Heart left ventricle (tissue), 16 donors: Measurements from ENCODE around the gene KRTAP10-5. TPM values are rescaled to one million over a fixed set of nuclear protein-coding genes. Genes with fewer than 3 reads are reported as not detected.
"Not testable (repeated sequence)": the region's sequence is repeated elsewhere in the genome, so short reads cannot be mapped to it uniquely, and the experiment has no call there.

Experiments
- ATAC-seq, 4 donors: fragments of 200-7000 bp; cut with Tn5 transposase; one replicate each; pipeline ENCODE4 v1.9.1; 2020 to 2022; ENCODE audit warnings: moderate library complexity in 4 of 4, mild to moderate bottlenecking in 3 of 4, moderate number of reproducible peaks in 1 of 4
- DNase-seq, 5 donors: peaks; one replicate each; pipeline ENCODE4 v3.0.0-alpha.2; 2020
- H3K27ac ChIP-seq, 12 donors: fragments of 200-600 bp; sonication (generic) in 4 of 12; one replicate each; pipeline versions ENCODE4 v1.5.0 to v1.8.0; 2016 to 2022; ENCODE audit warnings: mild to moderate bottlenecking in 2 of 12
- H3K27me3 ChIP-seq, 9 donors: fragments of 200-600 bp; sonication (generic) in 2 of 9; one replicate each; pipeline versions ENCODE4 v1.5.1 to v1.8.0; 2016 to 2022; ENCODE audit warnings: mild to moderate bottlenecking in 3 of 9
- H3K36me3 ChIP-seq, 9 donors: fragments of 200-600 bp; sonication (generic) in 2 of 9; one replicate each; pipeline versions ENCODE4 v1.5.0 to v1.8.0; 2018 to 2022; ENCODE audit warnings: mild to moderate bottlenecking in 2 of 9
- H3K4me1 ChIP-seq, 12 donors: fragments of 200-600 bp; sonication (generic) in 4 of 12; one replicate each; pipeline versions ENCODE4 v1.5.0 to v1.8.0; 2016 to 2022; ENCODE audit warnings: mild to moderate bottlenecking in 3 of 12
- H3K4me3 ChIP-seq, 12 donors: fragments of 200-600 bp; sonication (generic) in 4 of 12; one replicate each; pipeline versions ENCODE4 v1.5.0 to v1.8.0; 2017 to 2022; ENCODE audit warnings: mild to moderate bottlenecking in 9 of 12, moderate library complexity in 4 of 12
- H3K9me3 ChIP-seq, 12 donors: fragments of 200-600 bp; sonication (generic) in 4 of 12; one replicate each; pipeline versions ENCODE4 v1.5.0 to v1.8.0; 2016 to 2022; ENCODE audit warnings: mild to moderate bottlenecking in 1 of 12
- POLR2A ChIP-seq, 2 donors: fragments of 450-650 bp; IDR thresholded peaks; one replicate each; pipeline ENCODE4 v1.6.1; 2017; ENCODE audit warnings: antibody characterized with exemption in 2 of 2, mild to moderate bottlenecking in 2 of 2, moderate library complexity in 2 of 2
- WGBS, 4 donors: extraction: QIAGEN DNeasy Blood & Tissue Kit in 2 of 4; methylation state at CpG; one replicate each; pipeline versions ENCODE4 v1.1.5 to v1.1.7; 2013 to 2018; 5-methylcytosine and 5-hydroxymethylcytosine counted together
- intact Hi-C, 10 donors: fragments of 100-400 bp; cut with DNase I; formaldehyde crosslinking; loops; one replicate each; pipeline versions ENCODE4 v1.11.1 to v1.14.2; 2022
- polyA plus RNA-seq, 2 donors: library from polyadenylated mRNA; stranded (reverse); fragments of 200-250 nt; gene quantifications; one replicate each; pipeline ENCODE4 v1.2.3, GENCODE V29; 2013
- total RNA-seq, 9 donors: library from RNA; depleted of rRNA in 2 of 9; stranded (reverse); fragments of >200 nt in 2 of 9; fragmentation: NEBNext Ultra II Directional in 3 of 9; extraction: Animal tissue kit (Norgen Biotek cat#: 25700) in 3 of 9; gene quantifications; one replicate each; pipeline versions ENCODE4 v1.1.0 to v1.2.4, GENCODE V29; 2016 to 2023
- TF ChIP-seq, protein P1 (sequence below), 12 donors: fragments of 200-600 bp; sonication (generic) in 4 of 12; IDR thresholded peaks; one replicate each; pipeline versions ENCODE4 v1.5.0 to v1.8.0; 2018 to 2022; ENCODE audit warnings: antibody characterized with exemption in 12 of 12, mild to moderate bottlenecking in 5 of 12
- donor health status: ischemic (EF 13 %, LVEDD 7.1; RV severe dilation, severe dysfunction).
- donor health status: healthy with polysubstance abuse.
- donor health status: DM: no; HTN: yes; CAD: no.
- donor health status: DM: no; HTN: no; CAD: no.
- donor health status: ischemic (EF 25% LVEDD 6.9; RV normal size, moderate dysfunction).
- donor health status: ischemic (EF 25% LVEDD 5.7; RV mildly dilated, moderate dysfunction).
- donor health status: healthy.
- donor health status: DM: yes; HTN: yes; CAD: no.
- donor health status: ischemic (EF 35%, LVEDD 5.7; RV mildly dilated, moderate dysfunction).
- donor health status: nonischemic (EF 11% LVEDD 7.7; RV severe dilation, severe dysfunction).
- donor health status: DM: yes; HTN: yes; CAD: no.
- donor health status: PGD.
- donor health status: ischemic (EF 29% LVEDD 5.4; RV normal size, mild dysfunction).
- donor health status: nonischemic (EF 23%, LVEDD 6.1; RV moderate dilation, normal function).

The KRTAP10-5 gene
- total and polyA plus RNA-seq, 11 donors = not detected

DNA sequence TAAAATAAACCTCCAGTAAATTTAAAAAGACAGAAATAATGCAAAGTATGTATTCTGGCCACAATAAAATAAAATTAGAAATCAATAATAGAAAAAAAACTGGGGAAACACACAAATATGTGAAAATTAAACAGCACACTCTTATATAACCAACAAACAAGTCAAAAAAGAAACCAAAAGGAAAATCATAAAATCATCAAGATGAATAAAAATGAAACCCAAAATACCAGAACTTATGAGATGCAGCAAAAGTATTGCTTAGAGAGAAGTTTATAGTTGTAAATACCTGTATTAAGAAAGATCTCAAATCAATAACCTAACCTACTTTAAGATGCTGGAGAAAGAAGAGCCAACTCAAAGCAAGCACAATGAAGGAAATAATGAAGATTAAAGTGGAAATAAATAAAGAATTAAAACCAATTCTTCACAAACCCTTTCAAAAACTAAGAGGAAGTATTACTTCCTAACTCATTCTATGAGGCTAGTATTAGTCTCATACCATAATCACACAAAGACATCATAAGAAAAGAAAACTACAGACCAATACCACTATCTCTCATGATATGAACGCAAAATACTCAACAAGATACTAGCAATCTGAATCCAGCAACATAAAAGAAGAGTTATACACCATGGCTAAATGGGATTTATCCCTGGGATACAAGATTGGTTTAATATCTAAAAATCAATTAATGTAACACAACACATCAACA lies 15.4 kb downstream of the KRTAP10-5 start:
- Histone ChIP-seq H3K36me3 (no peaks in the 10 kb centered on the region), H3K27ac (peak overlapping the region in 1 of 12 donors; percentile 43), H3K27me3 (peaks cover 0 to 6% (median 0%) of the 10 kb centered on the region in 9 donors), H3K4me3 (no peak overlapping the region), H3K4me1 (peaks cover 0 to 23% (median 0%) of the 10 kb centered on the region in 12 donors), H3K9me3 (peaks cover 0 to 22% (median 5%) of the 10 kb centered on the region in 12 donors)
- no peak for ATAC-seq
- 0 to 89% (median 41%) methylated on average over 1 of the region's 1 CpG for WGBS, 4 donors
- intact Hi-C loops = no loop called here
- no peak for TF ChIP-seq POLR2A (IDR thresholded peaks at IDR 0.05)
- TF ChIP-seq, protein P1, sequence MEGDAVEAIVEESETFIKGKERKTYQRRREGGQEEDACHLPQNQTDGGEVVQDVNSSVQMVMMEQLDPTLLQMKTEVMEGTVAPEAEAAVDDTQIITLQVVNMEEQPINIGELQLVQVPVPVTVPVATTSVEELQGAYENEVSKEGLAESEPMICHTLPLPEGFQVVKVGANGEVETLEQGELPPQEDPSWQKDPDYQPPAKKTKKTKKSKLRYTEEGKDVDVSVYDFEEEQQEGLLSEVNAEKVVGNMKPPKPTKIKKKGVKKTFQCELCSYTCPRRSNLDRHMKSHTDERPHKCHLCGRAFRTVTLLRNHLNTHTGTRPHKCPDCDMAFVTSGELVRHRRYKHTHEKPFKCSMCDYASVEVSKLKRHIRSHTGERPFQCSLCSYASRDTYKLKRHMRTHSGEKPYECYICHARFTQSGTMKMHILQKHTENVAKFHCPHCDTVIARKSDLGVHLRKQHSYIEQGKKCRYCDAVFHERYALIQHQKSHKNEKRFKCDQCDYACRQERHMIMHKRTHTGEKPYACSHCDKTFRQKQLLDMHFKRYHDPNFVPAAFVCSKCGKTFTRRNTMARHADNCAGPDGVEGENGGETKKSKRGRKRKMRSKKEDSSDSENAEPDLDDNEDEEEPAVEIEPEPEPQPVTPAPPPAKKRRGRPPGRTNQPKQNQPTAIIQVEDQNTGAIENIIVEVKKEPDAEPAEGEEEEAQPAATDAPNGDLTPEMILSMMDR (IDR thresholded peaks at IDR 0.05) = no peak
- DNase-seq = no peak

DNA sequence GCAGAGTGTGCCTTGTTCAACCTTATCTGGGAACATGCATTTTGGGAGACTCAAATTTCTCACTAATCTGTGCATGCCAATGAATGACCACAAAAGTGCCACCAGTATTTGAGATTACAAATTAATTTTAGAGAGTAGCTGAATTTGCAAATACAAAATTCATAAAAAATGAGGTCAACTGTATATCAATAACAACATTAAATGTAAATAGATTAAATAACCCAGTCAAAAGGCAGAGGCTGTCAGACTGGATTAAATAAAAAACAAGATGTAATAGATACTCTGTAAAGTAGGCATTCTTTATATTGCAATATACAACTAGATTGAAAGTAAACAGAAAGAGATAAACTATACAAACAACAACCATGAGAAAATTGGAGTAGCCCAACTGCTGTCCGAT lies 16.3 kb downstream of the KRTAP10-5 start:
- TF ChIP-seq, protein P1 (IDR thresholded peaks at IDR 0.05) = no peak
- TF ChIP-seq POLR2A (IDR thresholded peaks at IDR 0.05) = no peak
- 94 to 97% (median 96%) methylated on average over 1 of the region's 1 CpG for WGBS, 4 donors

DNA sequence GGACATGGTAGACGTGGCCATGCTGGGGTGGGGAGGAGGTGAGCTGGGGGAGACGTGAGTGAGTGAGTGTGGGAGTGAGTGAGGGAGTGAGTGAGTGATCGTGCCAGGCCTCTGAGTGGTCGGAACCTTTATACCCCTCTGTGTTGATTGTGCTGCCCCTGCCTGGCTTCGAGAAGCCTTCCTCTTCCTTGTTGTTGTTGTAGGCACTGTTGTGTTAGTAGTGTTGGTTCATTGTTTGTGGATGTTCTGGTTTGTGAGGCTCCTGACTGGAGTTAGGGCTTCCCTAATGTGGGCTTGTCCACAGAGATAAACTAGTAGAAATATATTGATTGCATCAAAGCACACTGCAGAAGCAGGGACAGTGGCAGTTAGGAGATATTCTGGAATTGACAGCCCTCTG lies 21.7 kb downstream of the KRTAP10-5 start, which contains the start of gene KRTAP10-3:
Gene KRTAP10-3 (minus strand): TSS at position 101 of the 400 bp plus-strand sequence. CDS start 80 bp downstream, at position 21.
- Histone ChIP-seq H3K27me3 (peaks cover 0 to 36% (median 7%) of the 10 kb centered on the region in 9 donors), H3K36me3 (no peaks in the 10 kb centered on the region), H3K4me3 (no peak within 1 kb of the TSS), H3K27ac (no peak within 1 kb of the TSS), H3K4me1 (no peaks in the 10 kb centered on the region), H3K9me3 (peaks cover 0 to 32% (median 4%) of the 10 kb centered on the region in 12 donors)
- WGBS, 4 donors = 41 to 68% (median 58%) methylated on average over 5 of the region's 5 CpGs
- ATAC-seq (no peak), DNase-seq (no peak)
- intact Hi-C loops = no loop called here
- TF ChIP-seq, protein P1 (IDR thresholded peaks at IDR 0.05) = no peak

More for the DNA sequence above, 16.3 kb downstream of the KRTAP10-5 start:
- Histone ChIP-seq H3K4me3 (no peak overlapping the region), H3K4me1 (peaks cover 0 to 23% (median 0%) of the 10 kb centered on the region in 12 donors), H3K9me3 (peaks cover 0 to 27% (median 5%) of the 10 kb centered on the region in 12 donors), H3K36me3 (no peaks in the 10 kb centered on the region), H3K27ac (no peak overlapping the region), H3K27me3 (peaks cover 0 to 13% (median 0%) of the 10 kb centered on the region in 9 donors)
- DNase-seq (no peak), ATAC-seq (no peak)
- intact Hi-C loops = no loop called here

DNA sequence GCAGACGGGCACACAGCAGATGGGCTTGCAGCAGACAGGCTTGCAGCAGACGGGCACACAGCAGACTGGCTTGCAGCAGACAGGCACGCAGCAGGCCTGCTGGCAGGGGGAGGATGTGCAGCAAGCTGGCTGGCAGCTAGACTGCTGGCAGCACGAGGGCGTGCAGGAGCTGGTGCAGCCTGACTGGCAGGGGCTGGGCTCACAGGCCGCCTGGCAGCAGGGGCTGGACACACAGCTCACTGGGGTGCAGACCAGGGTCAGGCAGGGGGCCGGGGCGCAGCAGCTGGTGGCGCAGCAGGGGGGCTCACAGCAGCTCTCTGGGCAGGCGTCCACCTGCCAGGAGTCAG lies 22.1 kb downstream of the KRTAP10-5 start:
- H3K4me3 ChIP-seq, H3K27ac ChIP-seq, H3K36me3 ChIP-seq, ATAC-seq, DNase-seq, intact Hi-C loops, H3K4me1 ChIP-seq: not testable (repeated sequence)
- H3K9me3 ChIP-seq = peaks cover 0 to 30% (median 4%) of the 10 kb centered on the region in 12 donors
- WGBS, 4 donors = 60 to 85% (median 68%) methylated on average over 5 to 10 of the region's 10 CpGs
- peaks cover 0 to 36% (median 7%) of the 10 kb centered on the region in 9 donors for H3K27me3 ChIP-seq
